Astrocyte (in vitro differentiated cells and primary cell): ENCODE measurements around the gene PUDP.

Source experiments
- CTCF ChIP-seq: IDR thresholded peaks from 2 replicates; pipeline ENCODE4 v1.5.1; 2011; ENCODE audit warnings: low read depth, mild to moderate bottlenecking, inconsistent platforms, low read length, moderate library complexity; ENCODE audit not compliant: insufficient read depth
- EZH2 ChIP-seq: IDR thresholded peaks from 2 replicates; pipeline ENCODE4 v1.6.1; 2012; ENCODE audit warnings: mild to moderate bottlenecking, low read length, inconsistent platforms; ENCODE audit not compliant: insufficient read depth

DNA sequence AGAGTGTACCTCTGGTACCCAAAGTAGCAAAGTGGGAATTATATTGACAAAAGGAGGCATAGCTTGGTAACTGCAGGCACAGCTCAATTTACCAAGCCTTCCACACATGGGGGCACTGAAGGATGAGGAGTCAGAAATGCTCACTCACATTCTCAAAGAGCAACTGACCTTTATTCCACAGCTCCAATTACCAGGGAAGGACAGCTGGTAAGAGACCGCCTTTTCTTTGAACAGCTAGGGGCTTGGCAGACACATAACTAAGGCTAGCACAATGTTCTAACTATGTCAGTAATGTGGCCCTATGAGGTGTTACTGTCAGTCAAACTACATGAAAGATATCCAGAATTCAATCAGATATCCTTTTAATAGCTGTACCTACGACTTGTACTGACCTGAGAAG, 20.9 kb downstream of the PUDP start:
- TF ChIP-seq EZH2 (no peak), CTCF (no peak)
